ENCODE data around the gene ACKR3.

DNA sequence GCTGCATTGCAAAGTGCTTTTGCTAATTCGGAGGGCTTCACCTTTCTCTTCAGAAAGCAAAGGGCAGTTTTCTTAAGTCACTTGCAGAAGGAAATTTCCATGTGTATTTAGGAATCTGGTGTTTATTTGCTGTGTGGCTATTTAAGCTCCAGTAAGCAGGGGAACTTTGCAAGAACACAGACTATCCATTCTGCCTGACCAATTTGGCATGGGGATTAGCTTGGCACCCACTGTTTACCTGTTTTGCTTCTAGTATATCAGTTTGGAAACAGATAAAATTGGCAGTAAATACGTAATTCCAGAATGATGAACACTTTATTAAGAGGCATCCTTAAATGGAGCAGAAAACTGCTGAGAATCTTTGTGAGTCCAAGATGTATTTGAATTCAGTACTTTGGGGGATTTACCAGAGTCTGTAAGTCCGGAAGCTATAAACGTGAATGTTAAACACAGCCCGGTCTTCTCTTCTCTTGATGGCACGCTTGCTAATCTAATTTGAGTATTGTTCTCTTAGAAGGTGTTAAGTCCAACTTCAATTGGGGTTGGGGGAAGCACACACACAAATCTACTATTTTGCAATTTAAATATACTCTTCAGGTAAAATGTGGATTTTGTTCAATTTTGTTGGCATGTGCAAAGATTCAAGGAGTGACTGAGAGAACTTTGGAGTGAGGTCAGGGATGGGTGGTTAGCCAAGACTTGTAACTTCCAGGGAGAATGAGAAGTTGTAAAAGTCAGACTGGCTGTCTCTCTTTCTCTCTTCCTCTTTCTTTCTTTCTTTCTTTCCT lies 650 bp downstream of the ACKR3 start:
- TF ChIP-seq EZH2 (IDR thresholded peaks at IDR 0.05) (no peak), FOXP2 (optimal IDR thresholded peaks at IDR 0.05; ENCODE audit: control extremely low read depth, extremely low read length, insufficient read depth) (no peak), POLR2AphosphoS5 (IDR thresholded peaks at IDR 0.05; ENCODE audit: borderline replicate concordance, low read depth, low read length) (no peak)
